HEK293 (cell line): ENCODE data around the gene LARP1.

ENCODE experiments used
- CTCF ChIA-PET: fragments of 350-600 bp; formaldehyde crosslinking; extraction: SDS; loops from one replicate; lab custom pipeline; 2021; ENCODE audit warnings: antibody characterized with exemption; lab: Yijun Ruan, JAX
- POLR2A ChIA-PET: fragments of 300-600 bp; formaldehyde crosslinking; extraction: SDS; loops from one replicate; lab custom pipeline; 2020; ENCODE audit warnings: antibody characterized with exemption, inconsistent platforms; lab: Yijun Ruan, JAX
- H3K27ac ChIP-seq: fragments of 200-500 bp; sonication (Bioruptor generic); 2 replicates; pipeline ENCODE4 v1.5.1; 2014; ENCODE audit warnings: low read depth, low read length, control low read depth, inconsistent platforms; ENCODE audit errors: extremely low read depth
- H3K36me3 ChIP-seq, 2 experiments: fragments of 200-500 bp in 1 of 2; sonication (Bioruptor generic) in 1 of 2; 1 replicate in 1 of 2; 2 replicates in 1 of 2; pipeline ENCODE4 v1.5.1; 2014 to 2017; ENCODE audit warnings: inconsistent platforms in 2 of 2, low read length in 2 of 2; ENCODE audit not compliant: control insufficient read depth in 2 of 2, insufficient read depth in 1 of 2
- H3K4me1 ChIP-seq: fragments of 200-500 bp; sonication (Bioruptor generic); 2 replicates; pipeline ENCODE4 v1.5.1; 2014; ENCODE audit warnings: mild to moderate bottlenecking, low read length, inconsistent platforms; ENCODE audit not compliant: control insufficient read depth, insufficient read depth
- H3K4me3 ChIP-seq: 2 replicates; pipeline ENCODE4 v1.5.1; 2011; ENCODE audit warnings: low read depth, mild to moderate bottlenecking, control low read depth, low read length, moderate library complexity
- H3K9me3 ChIP-seq: fragments of 200-500 bp; sonication (Bioruptor generic); 2 replicates; pipeline ENCODE4 v1.5.1; 2014; ENCODE audit warnings: low read depth, low read length, inconsistent platforms; ENCODE audit not compliant: control insufficient read depth, insufficient read depth
- OSR2 ChIP-seq: fragments of 450-650 bp; formaldehyde crosslinking; IDR thresholded peaks from 2 replicates; pipeline ENCODE4 v1.5.1; 2016; ENCODE audit warnings: missing biosample characterization, missing genetic modification characterization
- SP3 ChIP-seq: fragments of 450-650 bp; formaldehyde crosslinking; IDR thresholded peaks from 2 replicates; pipeline ENCODE4 v1.5.1; 2016; ENCODE audit warnings: missing biosample characterization, missing genetic modification characterization
- ZBTB48 ChIP-seq: fragments of 450-650 bp; formaldehyde crosslinking; IDR thresholded peaks from 2 replicates; pipeline ENCODE4 v1.5.1; 2016; ENCODE audit warnings: missing biosample characterization, missing genetic modification characterization
- ZBTB8A ChIP-seq: fragments of 450-650 bp; formaldehyde crosslinking; IDR thresholded peaks from 2 replicates; pipeline ENCODE4 v1.5.1; 2016; ENCODE audit warnings: missing biosample characterization, missing genetic modification characterization
- ZNF146 ChIP-seq: fragments of 450-650 bp; formaldehyde crosslinking; IDR thresholded peaks from 2 replicates; pipeline ENCODE4 v1.5.1; 2016; ENCODE audit warnings: missing biosample characterization, missing genetic modification characterization
- ZNF335 ChIP-seq: fragments of 450-650 bp; formaldehyde crosslinking; conservative IDR thresholded peaks from 2 replicates; pipeline ENCODE4 v1.5.1; 2016; ENCODE audit warnings: missing biosample characterization, missing genetic modification characterization
- ZNF416 ChIP-seq: fragments of 450-650 bp; formaldehyde crosslinking; IDR thresholded peaks from 2 replicates; pipeline ENCODE4 v1.5.1; 2016; ENCODE audit warnings: missing biosample characterization, missing genetic modification characterization
- ZNF48 ChIP-seq: fragments of 450-650 bp; formaldehyde crosslinking; IDR thresholded peaks from 2 replicates; pipeline ENCODE4 v1.5.1; 2016; ENCODE audit warnings: missing biosample characterization, missing genetic modification characterization
- ZNF677 ChIP-seq: fragments of 450-650 bp; IDR thresholded peaks from 2 replicates; pipeline ENCODE4 v1.5.0; 2018; ENCODE audit warnings: missing biosample characterization, mild to moderate bottlenecking, missing genetic modification characterization, moderate library complexity
- TF ChIP-seq, protein P1 (sequence below): fragments of 450-650 bp; formaldehyde crosslinking; IDR thresholded peaks from 2 replicates; pipeline ENCODE4 v1.5.1; 2016; ENCODE audit warnings: missing biosample characterization, missing genetic modification characterization, borderline replicate concordance
- TF ChIP-seq, protein P2 (sequence below): fragments of 450-650 bp; formaldehyde crosslinking; IDR thresholded peaks from 2 replicates; pipeline ENCODE4 v1.5.1; 2016; ENCODE audit warnings: missing biosample characterization, missing genetic modification characterization
- TF ChIP-seq, protein P3 (sequence below): fragments of 450-650 bp; formaldehyde crosslinking; IDR thresholded peaks from 2 replicates; pipeline ENCODE4 v1.5.1; 2017; ENCODE audit warnings: missing biosample characterization, missing genetic modification characterization
- TF ChIP-seq, protein P4 (sequence below): fragments of 450-650 bp; formaldehyde crosslinking; IDR thresholded peaks from 2 replicates; pipeline ENCODE4 v1.5.1; 2017; ENCODE audit warnings: missing biosample characterization, missing genetic modification characterization

The LARP1 gene

DNA sequence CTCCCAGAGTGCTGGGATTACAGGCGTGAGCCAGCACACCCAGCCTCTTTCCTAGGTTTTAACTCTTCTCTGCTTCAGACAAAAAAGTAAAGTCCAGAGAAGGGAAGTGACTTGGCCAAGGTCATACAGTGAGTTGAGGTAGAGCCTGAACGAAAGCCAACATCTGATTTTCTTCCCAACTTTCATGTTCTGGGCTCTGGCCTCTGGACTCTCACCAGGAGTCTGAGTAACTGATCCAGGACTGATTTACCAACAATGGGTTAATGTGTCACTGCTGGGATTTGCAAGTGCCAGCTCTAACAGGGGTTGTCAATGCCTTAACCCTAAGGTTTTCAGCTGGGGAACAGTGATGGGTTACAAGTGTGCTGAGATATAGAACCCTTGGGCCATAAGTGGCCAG lies 32.2 kb upstream of the LARP1 start (continued):
- TF ChIP-seq, protein P1, sequence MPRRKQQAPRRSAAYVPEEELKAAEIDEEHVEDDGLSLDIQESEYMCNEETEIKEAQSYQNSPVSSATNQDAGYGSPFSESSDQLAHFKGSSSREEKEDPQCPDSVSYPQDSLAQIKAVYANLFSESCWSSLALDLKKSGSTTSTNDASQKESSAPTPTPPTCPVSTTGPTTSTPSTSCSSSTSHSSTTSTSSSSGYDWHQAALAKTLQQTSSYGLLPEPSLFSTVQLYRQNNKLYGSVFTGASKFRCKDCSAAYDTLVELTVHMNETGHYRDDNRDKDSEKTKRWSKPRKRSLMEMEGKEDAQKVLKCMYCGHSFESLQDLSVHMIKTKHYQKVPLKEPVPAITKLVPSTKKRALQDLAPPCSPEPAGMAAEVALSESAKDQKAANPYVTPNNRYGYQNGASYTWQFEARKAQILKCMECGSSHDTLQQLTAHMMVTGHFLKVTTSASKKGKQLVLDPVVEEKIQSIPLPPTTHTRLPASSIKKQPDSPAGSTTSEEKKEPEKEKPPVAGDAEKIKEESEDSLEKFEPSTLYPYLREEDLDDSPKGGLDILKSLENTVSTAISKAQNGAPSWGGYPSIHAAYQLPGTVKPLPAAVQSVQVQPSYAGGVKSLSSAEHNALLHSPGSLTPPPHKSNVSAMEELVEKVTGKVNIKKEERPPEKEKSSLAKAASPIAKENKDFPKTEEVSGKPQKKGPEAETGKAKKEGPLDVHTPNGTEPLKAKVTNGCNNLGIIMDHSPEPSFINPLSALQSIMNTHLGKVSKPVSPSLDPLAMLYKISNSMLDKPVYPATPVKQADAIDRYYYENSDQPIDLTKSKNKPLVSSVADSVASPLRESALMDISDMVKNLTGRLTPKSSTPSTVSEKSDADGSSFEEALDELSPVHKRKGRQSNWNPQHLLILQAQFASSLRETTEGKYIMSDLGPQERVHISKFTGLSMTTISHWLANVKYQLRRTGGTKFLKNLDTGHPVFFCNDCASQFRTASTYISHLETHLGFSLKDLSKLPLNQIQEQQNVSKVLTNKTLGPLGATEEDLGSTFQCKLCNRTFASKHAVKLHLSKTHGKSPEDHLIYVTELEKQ, result no peak
- TF ChIP-seq ZNF146 (tag by site-specific recombination) (no peak), ZNF48 (tag by site-specific recombination) (no peak), SP3 (tag by site-specific recombination) (no peak), ZNF416 (tag by site-specific recombination) (no peak)

DNA sequence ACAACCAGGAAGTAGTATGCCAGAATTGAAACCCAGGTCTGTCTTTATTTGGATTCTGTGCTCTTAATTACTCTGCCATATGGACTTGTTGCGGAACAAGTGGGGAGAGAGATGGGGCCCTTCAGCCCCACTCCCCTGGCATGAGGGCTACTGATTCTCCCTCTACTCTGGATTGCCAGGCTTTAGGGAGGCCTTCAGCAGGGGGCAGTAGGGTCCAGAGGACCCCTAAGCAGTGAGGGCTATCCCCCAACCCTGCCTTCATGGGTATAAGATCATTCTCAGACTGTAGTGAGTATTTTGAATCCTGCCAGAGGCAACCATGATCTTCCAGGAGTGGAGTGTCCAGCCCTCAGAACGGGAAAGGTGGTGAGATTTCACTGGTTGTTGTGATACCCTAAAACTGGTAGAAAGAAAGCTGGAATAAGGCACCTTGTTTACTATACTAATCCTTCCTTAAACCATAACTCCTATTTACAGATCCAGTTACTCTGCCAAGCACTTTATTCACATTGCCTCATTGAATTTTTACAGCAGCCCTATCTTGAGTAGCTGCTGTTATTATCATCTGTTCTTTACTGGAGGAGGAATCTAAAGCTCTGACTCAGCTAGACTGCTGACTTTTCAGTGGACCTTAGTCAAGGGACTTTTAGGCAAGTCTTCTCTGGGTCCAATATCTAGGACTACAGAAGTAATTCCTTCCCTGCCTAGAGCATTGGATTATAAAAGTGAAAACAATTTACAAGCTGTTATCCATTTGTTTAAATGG lies 31.3 kb upstream of the LARP1 start:
- Histone ChIP-seq H3K4me1 (no peaks in the 10 kb centered on the region), H3K27ac (no peak overlapping the region), H3K36me3 (no peaks in the 10 kb centered on the region), H3K9me3 (no peaks in the 10 kb centered on the region), H3K4me3 (no peak overlapping the region)
- POLR2A ChIA-PET, result no interaction called here
- CTCF ChIA-PET, result no interaction called here
- TF ChIP-seq ZNF677 (tag by site-specific recombination) (peak; percentile 91), OSR2 (tag by site-specific recombination) (peak; percentile 51; the same call in 1 of the 2 replicates), ZBTB8A (tag by site-specific recombination) (no peak), ZNF335 (tag by site-specific recombination) (0 out of 2 replicates have a peak, but pooled peaks have one; percentile 14), ZBTB48 (tag by site-specific recombination) (peak; percentile 64; the same call in 1 of the 2 replicates)
- TF ChIP-seq, protein P2, sequence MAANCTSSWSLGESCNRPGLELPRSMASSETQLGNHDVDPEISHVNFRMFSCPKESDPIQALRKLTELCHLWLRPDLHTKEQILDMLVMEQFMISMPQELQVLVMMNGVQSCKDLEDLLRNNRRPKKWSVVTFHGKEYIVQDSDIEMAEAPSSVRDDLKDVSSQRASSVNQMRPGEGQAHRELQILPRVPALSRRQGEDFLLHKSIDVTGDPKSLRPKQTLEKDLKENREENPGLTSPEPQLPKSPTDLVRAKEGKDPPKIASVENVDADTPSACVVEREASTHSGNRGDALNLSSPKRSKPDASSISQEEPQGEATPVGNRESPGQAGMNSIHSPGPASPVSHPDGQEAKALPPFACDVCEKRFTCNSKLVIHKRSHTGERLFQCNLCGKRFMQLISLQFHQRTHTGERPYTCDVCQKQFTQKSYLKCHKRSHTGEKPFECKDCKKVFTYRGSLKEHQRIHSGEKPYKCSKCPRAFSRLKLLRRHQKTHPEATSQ (tag by site-specific recombination), result no peak
- TF ChIP-seq, protein P3, sequence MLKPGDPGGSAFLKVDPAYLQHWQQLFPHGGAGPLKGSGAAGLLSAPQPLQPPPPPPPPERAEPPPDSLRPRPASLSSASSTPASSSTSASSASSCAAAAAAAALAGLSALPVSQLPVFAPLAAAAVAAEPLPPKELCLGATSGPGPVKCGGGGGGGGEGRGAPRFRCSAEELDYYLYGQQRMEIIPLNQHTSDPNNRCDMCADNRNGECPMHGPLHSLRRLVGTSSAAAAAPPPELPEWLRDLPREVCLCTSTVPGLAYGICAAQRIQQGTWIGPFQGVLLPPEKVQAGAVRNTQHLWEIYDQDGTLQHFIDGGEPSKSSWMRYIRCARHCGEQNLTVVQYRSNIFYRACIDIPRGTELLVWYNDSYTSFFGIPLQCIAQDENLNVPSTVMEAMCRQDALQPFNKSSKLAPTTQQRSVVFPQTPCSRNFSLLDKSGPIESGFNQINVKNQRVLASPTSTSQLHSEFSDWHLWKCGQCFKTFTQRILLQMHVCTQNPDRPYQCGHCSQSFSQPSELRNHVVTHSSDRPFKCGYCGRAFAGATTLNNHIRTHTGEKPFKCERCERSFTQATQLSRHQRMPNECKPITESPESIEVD (tag by site-specific recombination), result peak; percentile 83
- TF ChIP-seq, protein P1, result no peak
- TF ChIP-seq, protein P4, sequence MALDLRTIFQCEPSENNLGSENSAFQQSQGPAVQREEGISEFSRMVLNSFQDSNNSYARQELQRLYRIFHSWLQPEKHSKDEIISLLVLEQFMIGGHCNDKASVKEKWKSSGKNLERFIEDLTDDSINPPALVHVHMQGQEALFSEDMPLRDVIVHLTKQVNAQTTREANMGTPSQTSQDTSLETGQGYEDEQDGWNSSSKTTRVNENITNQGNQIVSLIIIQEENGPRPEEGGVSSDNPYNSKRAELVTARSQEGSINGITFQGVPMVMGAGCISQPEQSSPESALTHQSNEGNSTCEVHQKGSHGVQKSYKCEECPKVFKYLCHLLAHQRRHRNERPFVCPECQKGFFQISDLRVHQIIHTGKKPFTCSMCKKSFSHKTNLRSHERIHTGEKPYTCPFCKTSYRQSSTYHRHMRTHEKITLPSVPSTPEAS, result no peak
